GM18951 (cell line): ENCODE measurements around the gene STK32B.

Experiments
- POLR2A ChIP-seq: IDR thresholded peaks from 4 replicates; pipeline ENCODE4 v1.6.1; 2011; ENCODE audit warnings: mild to moderate bottlenecking; ENCODE audit not compliant: insufficient read length, insufficient read depth; ENCODE audit errors: extremely low read depth
- in situ Hi-C: fragments of 300-500 bp; cut with MboI; formaldehyde crosslinking; loops from one replicate; pipeline ENCODE4 v1.12.0; 2022; ENCODE audit warnings: low sequenced_read_pairs, mixed read lengths, inconsistent platforms; ENCODE audit not compliant: unreplicated experiment

STK32B gene

GRCh38 chr4:5399790-5400421 is 348.6 kb downstream of the STK32B start:
- TF ChIP-seq POLR2A = no peak
- in situ Hi-C loops = no loop called here

- in situ Hi-C loops = no loop called here
- no peak for TF ChIP-seq POLR2A
Measured at GRCh38 chr4:5403746-5404497, 352.6 kb downstream of the STK32B start.

- in situ Hi-C loops = no loop called here
- TF ChIP-seq POLR2A = no peak
Measured at GRCh38 chr4:5409237-5409636, 358.0 kb downstream of the STK32B start.

- no peak for TF ChIP-seq POLR2A
- in situ Hi-C loops = no loop called here
Measured at GRCh38 chr4:5409972-5410618, 358.8 kb downstream of the STK32B start.

- in situ Hi-C loops = no loop called here
- no peak for TF ChIP-seq POLR2A
Measured at GRCh38 chr4:5412296-5412695, 361.0 kb downstream of the STK32B start.

GRCh38 chr4:5412751-5413150 is 361.5 kb downstream of the STK32B start:
- in situ Hi-C loops = no loop called here
- no peak for TF ChIP-seq POLR2A

- no peak for TF ChIP-seq POLR2A
- in situ Hi-C loops = no loop called here
Measured at GRCh38 chr4:5416637-5417036, 365.4 kb downstream of the STK32B start.

- TF ChIP-seq POLR2A = no peak
- in situ Hi-C loops = no loop called here
Measured at GRCh38 chr4:5420266-5420665, 369.0 kb downstream of the STK32B start.

GRCh38 chr4:5421416-5421815 is 370.1 kb downstream of the STK32B start:
- TF ChIP-seq POLR2A = no peak
- in situ Hi-C loops = no loop called here

- no peak for TF ChIP-seq POLR2A
- in situ Hi-C loops = no loop called here
Measured at GRCh38 chr4:5422195-5422594, 370.9 kb downstream of the STK32B start.

GRCh38 chr4:5423670-5424069 is 372.4 kb downstream of the STK32B start:
- in situ Hi-C loops = no loop called here
- TF ChIP-seq POLR2A = no peak

- in situ Hi-C loops = no loop called here
Measured at GRCh38 chr4:5424211-5424610, 372.9 kb downstream of the STK32B start.

GRCh38 chr4:5424901-5425300 is 373.6 kb downstream of the STK32B start:
- TF ChIP-seq POLR2A = no peak
- in situ Hi-C loops = no loop called here

More at GRCh38 chr4:5424211-5424610, 372.9 kb downstream of the STK32B start:
- TF ChIP-seq POLR2A = no peak

GRCh38 chr4:5429747-5430146 is 378.5 kb downstream of the STK32B start:
- in situ Hi-C loops = no loop called here
- no peak for TF ChIP-seq POLR2A
